Measurements from ENCODE around the gene ZNF710.

ZNF710 gene

DNA sequence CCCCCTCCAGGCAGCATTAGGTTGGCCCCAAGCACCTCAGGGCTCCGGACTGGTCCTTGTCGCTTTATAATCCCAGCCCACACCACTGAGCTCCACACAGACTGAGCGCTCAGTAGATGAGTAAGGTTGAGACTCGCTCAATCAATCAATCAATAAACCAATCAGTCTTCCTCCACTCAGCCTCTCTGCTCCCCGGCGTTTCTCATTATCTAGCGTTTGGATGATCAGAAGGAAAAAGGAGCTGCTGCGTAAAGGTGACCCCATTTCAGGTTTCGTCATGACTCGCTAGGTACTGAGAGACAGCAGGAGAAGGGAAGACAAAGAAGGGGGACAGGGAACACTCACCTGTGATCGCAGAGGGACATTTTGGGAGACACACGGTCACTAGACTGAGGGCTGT is 41.2 kb downstream of the ZNF710 start:
- DNase-seq = no peak

DNA sequence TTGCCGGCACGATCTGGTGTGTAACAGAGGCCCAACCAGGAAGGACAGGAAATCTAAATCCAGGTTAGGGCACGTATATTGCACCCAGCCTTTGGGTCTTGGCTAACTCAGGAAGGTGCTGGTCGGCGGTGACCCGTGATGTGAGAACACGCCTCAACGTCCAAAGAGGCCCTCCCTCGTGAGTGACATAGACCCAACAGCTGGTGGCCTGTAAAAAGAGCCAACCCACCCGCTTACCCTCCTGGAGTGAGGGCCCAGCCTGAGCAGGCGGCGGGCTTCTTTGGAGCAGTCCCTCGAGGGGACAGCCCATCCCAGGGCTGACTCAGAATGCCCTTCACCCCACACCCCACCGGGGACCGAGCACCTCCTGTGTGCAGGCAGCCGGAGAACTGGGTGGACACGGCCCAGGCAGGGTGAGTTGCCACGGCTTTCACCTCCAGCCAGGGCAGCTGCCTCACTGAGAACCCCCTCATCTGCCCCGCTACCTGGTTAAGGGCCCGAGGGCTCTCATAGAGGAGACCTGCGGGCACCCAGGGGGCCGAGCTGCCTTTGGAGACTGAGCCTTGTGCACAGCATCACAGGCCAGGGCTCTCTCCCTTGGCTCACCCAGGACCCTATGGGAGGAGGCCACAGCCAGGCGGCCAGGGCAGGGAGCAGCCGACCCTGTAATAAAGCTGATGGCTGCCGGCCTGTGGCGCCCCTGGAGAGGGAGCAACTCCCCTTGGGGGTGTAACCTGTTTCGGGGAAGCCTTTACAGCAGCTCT is 41.8 kb downstream of the ZNF710 start:
- DNase-seq = no peak

GRCh38 chr15:90043530-90044010 is 42.4 kb downstream of the ZNF710 start:
- no peak for DNase-seq

DNA sequence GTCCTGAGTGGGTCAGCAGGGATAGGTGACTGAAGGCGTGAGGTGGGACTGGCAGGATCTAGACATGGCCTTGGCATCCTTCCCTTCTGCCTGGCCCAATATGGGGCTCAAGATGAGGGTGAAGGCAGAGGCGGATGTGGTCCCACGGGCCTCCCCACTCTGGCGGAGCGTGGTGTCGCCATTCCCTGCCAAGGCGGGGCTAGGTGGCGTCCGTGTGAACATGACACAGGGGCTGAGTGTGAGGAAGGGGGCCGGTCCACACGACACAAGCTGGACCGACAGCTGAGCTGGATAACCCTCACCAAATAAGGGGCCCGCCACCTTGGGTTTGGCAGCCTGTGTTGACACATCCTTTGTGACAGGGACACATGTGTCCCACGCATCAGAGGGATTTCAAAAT is 43.1 kb downstream of the ZNF710 start:
- DNase-seq = no peak

- no peak for DNase-seq
Observed at GRCh38 chr15:90044916-90045371, 43.8 kb downstream of the ZNF710 start.

- no peak for DNase-seq
Observed at GRCh38 chr15:90046289-90046688, 45.2 kb downstream of the ZNF710 start.

- peak; percentile 44 to 76 for DNase-seq
Observed at GRCh38 chr15:90046911-90047392, 45.8 kb downstream of the ZNF710 start.

- peak; percentile 12 to 69 for DNase-seq
Observed at GRCh38 chr15:90047956-90048575, 46.9 kb downstream of the ZNF710 start.

DNA sequence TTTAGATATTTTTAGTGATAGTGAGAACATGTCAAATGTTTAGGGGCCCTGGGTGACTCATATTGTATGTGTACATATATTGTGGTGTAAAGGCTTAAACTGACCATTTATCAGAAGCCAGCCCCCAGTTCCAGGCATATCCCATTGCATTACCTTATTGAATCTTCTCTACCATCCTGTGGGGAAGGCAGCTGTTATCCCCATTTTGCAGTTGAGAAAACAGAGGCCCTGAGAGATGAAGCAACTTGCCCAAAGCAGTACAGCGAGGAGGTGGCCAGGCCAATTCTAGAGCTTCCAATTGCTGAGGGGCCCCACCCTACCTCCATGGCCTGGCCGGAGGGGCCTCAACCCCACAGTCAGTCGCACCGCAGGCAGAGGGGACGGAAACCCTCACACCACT is 47.9 kb downstream of the ZNF710 start:
- no peak for DNase-seq

DNA sequence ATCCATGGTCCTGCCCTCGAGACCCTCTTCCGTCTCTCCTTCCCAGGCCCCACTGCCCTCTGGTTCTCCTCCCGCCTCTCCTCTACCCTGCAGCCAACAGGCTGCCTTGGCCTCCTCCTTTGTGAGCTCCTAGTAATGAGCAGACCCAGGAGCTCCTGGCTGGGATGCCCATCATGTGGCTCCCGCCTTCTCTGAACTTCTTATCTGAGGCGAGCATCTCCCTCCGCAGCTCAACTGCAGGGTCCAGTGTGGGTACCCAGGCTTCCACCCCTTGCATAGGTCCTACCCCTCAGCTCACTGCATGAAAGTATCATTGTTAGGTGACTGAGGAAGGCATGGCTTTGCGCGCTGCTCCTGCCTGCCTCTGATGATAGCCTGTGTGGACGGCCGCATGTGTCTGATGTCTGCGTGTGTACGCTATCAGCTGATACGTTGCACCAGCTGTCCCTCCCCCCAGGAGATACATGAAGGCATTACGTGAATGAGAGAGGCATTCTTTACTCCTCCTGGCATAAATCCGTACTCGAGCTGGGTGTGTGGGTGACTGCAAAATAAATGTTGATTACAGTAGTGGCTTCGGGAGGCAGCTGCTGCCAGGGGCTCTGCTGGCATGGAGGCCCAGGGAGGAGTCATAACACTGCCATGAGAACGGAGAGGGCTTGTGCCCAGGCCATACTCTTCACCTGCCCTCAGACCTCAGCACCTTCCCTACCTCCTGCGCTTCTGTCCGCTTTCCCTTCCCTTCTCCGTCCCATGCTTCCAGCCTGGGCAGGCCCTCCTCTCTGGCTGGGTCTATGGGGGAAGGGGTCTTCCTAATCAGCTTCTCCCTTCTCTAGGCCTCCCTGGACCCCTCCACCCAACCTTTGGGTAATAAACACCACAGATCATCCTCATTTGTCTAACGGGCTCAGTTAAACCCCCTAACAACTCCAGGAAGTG is 48.8 kb downstream of the ZNF710 start:
- no peak for DNase-seq

DNA sequence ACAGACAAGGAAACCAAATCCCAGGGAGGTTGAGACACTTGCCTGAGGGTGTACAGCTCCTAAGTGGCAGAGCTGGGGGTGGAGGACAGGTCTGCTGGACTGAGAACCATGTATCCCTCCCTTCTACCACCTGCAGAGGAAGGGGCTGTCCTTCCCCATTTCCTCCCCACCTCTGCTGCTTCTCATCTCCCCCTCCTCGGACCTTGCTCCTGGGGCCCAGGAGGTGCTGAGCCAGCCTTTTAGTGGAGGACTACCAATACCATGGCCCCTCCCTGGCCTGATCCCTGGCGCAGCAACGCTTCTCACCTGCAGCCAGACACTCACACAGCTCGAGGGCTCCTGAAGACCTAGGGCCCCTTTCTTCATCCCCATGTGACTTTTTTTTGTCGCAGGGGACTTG is 50.8 kb downstream of the ZNF710 start:
- no peak for DNase-seq

DNA sequence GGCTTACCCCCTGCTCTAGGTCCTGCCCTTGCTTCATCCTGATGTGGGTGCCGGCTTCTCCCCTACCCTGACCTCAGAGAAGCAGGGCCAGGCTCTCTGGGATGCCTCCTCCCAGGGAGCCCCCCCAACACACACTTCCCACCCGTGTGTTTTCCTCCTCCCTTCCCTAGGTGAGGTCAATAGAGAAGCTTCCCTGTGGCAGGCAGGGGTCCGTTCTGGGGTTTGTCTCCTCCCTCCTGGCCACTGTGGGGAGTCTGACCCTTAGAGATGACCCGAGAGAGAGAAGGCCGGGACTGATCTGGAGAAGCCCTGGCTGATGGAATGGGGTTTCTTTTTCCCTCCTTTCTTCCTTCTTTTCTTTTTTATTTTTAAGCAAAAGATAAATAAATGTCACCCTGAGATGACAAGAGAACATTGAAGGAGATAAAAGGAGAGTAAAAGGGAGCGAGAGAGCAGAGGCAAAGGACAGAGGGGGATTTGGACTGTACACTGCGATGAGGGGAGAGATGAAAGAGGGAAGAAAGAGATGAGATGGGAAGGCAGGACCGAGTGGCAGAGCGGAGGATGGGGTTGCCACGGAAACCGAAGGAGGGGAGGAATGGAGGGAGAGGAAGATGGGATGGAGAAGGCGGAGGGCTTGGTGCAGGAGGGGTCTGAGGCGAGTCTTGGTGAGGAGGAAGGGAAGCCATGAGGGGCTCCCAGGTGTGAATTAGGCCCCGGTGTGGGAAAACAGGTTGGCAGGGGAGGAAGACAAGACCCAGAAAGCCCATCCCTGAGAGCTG is 52.8 kb downstream of the ZNF710 start:
- no peak for DNase-seq

DNA sequence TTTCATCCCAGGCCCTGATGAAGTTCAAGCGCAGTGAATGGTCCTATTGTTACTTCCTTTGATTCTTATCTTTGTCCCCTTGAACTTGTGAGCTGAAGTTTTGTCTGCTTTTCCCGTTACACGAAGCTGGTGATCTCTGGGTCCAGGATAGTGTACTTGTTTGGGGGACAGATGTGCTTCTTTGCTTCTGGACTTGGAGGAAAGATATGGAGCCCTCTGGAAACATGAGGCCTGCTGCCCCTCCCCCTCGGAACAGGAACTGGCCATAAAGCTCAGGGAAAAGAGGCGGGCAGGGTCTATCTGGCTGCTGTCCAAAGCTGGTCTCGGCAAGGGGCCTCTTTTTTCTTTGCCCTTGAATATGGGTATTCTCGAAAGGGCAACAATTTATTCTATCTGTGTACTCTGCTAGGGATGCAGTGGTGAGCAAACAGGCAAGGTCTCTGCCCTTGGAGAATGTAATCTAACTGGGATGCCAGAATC is 53.5 kb downstream of the ZNF710 start:
- DNase-seq = peak; percentile 69 to 75

DNA sequence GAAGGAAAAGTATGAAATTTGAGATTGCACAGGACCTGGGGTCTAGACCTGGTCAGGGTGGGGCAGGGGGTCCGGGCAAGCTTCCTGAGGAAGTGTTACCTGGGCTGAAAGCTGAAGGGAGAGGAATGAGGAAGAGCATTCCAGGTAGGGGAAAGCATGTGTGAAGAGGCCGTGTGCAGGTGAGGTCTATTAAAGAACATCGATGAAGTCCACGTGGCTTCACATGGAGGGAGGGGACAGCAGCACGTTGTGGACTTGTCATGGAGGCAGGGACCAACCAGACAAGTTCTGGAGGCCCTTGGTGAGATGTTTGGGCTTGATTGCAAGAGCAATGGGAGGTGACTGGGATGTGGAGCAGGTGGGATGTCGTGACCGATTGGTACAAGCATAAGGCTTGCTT is 54.1 kb downstream of the ZNF710 start:
- no peak for DNase-seq

- no peak for DNase-seq
Observed at GRCh38 chr15:90056529-90056928, 55.4 kb downstream of the ZNF710 start.

DNA sequence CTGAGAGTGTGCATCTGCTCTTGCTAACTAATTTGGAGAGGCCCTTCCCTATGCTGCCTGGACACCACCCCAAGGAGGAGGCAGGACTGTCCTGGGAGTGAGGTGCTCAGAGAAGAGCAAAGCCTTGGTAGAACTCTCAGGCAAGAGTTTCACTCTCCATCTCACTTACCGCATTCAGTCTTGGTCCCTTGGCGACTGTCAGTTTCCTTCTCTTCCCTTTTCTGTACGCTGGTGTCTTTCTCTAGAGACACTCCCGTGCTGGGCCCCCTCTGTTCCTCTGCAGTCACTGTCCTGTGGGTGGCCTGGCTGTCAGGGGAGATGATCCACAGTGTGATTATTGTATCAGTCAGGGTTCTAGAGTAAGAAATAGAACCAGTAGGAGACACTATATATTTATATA is 57.2 kb downstream of the ZNF710 start:
- no peak for DNase-seq

DNA sequence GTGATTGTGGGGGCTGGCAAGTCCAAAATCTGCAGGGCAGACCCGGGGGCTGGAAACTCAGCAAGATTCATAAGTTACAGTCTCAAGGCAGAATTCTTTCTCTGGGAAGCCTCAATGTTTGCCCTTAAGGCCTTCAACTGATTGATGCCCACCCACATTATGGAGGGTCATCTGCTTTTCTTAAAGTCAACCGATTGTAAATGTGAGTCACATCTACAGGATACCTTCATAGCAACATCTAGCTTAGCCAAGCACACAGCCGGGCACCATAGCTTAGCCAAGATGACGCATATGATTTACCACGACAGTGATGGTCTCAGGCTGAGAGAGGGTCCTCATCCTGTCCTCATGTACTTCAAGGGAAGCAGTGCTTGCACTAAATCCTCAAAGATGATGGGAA is 57.7 kb downstream of the ZNF710 start:
- DNase-seq = no peak

GRCh38 chr15:90059208-90059985 is 58.3 kb downstream of the ZNF710 start:
- DNase-seq = peak in 1 of 2 experiments; percentile 29

GRCh38 chr15:90060797-90061196 is 59.7 kb downstream of the ZNF710 start:
- no peak for DNase-seq

DNA sequence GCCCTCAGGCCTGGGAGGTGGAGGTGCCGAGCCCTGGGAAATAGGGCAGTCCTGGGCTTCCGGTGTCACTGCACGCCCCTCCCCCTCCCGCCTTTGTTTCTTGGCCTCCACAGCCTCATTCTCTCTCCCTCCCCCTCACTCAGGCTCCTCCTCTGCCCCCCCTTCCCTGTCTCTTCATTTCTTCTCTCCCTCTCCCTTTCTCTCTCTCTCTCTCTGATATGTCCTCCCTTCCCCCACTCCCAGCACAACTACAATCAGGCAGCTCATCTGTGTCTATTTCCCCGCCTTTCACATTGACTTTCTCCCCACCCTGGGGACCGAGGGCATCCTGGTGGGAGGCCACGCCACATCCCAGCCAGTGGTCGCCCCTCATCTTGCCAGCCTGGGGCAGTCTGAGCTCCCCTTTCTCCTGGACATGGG is 60.9 kb downstream of the ZNF710 start:
- peak; percentile 78 to 80 for DNase-seq

DNA sequence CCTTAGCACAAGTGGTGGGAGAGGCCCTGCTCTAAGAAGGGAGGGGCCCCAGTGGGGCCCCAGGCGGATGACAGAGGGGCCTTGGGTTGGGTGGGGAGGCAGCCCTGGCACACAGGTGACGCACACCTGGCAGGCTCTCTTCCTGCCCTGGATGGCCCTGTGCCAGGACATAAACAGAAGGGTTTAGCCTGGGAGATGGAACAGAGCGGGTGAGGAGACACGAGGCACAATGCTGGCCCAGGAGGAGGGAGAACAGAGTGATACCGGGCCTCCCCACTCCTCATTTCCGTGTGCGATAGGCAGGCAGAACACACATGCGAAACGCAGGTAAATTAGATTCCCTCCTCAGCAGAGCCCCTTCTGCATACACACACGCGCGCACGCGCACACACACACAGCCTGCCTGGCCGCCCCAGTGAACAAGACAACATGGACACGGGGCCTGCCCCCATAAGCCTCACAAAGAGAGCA is 61.4 kb downstream of the ZNF710 start:
- peak; percentile 95 to 98 for DNase-seq

Measured in NCI-H2081 (cell line).